A673 (cell line): Measurements from ENCODE around the gene ABCA10. TPM values are rescaled to one million over a fixed set of nuclear protein-coding genes. Genes with fewer than 3 reads are reported as not detected.

Experiments used
- BruUV-seq: library from RNA; stranded (reverse); fragments of 400-500 nt; replicated peaks from 2 replicates; lab custom pipeline; 2021; lab: Mats Ljungman, UMichigan
- CTCF ChIA-PET: fragments of 300-600 bp; sonication (Branson Sonifier 250); formaldehyde crosslinking; loops from one replicate; lab custom pipeline; 2022; ENCODE audit warnings: antibody characterized with exemption; lab: Charles Lee
- POLR2A ChIA-PET: fragments of 300-600 bp; sonication (Branson Sonifier 250); formaldehyde crosslinking; loops from one replicate; lab custom pipeline; 2022; ENCODE audit warnings: antibody characterized with exemption; ENCODE audit not compliant: low non-redundant PET; lab: Charles Lee
- DNase-seq: peaks from one replicate; pipeline ENCODE4 v3.0.0-alpha.2; 2015; ENCODE audit warnings: low spot score
- H3K27ac ChIP-seq: fragments of 200-600 bp; sonication (generic); 2 replicates; pipeline ENCODE4 v1.5.1; 2016; ENCODE audit warnings: mixed run types, low read depth, mild to moderate bottlenecking, mixed read lengths, antibody characterized with exemption, low read length; ENCODE audit not compliant: poor library complexity, severe bottlenecking
- H3K27me3 ChIP-seq: fragments of 200-600 bp; sonication (generic); replicated peaks from 2 replicates; pipeline ENCODE4 v1.6.1; 2017; ENCODE audit warnings: mixed run types, low read depth, mild to moderate bottlenecking, mixed read lengths, antibody characterized with exemption, low read length; ENCODE audit not compliant: insufficient read depth, poor library complexity
- H3K36me3 ChIP-seq: fragments of 200-600 bp; sonication (generic); 2 replicates; pipeline ENCODE4 v1.6.1; 2016; ENCODE audit warnings: mixed run types, mild to moderate bottlenecking, mixed read lengths, antibody characterized with exemption, low read length; ENCODE audit not compliant: insufficient read depth, poor library complexity, severe bottlenecking
- H3K4me1 ChIP-seq: fragments of 200-600 bp; sonication (generic); 2 replicates; pipeline ENCODE4 v1.6.1; 2017; ENCODE audit warnings: mixed run types, mild to moderate bottlenecking, mixed read lengths, antibody characterized with exemption, low read length; ENCODE audit not compliant: insufficient read depth, poor library complexity, severe bottlenecking
- H3K4me3 ChIP-seq: fragments of 200-600 bp; sonication (generic); 2 replicates; pipeline ENCODE4 v1.5.1; 2016; ENCODE audit warnings: low read depth, mixed run types, mild to moderate bottlenecking, mixed read lengths, low read length; ENCODE audit not compliant: poor library complexity, severe bottlenecking
- H3K9me3 ChIP-seq: fragments of 200-600 bp; sonication (generic); 2 replicates; pipeline ENCODE4 v1.6.1; 2016; ENCODE audit warnings: mixed run types, low read depth, mild to moderate bottlenecking, mixed read lengths, antibody characterized with exemption, low read length; ENCODE audit not compliant: poor library complexity, severe bottlenecking
- EZH2 ChIP-seq: fragments of 200-600 bp; sonication (generic); IDR thresholded peaks from 2 replicates; pipeline ENCODE4 v1.6.1; 2017; ENCODE audit warnings: borderline replicate concordance, low read depth, mild to moderate bottlenecking, mixed read lengths, antibody characterized with exemption, low read length; ENCODE audit not compliant: poor library complexity, severe bottlenecking
- intact Hi-C: fragments of 100-400 bp; cut with micrococcal nuclease; formaldehyde crosslinking; loops from one replicate; pipeline ENCODE4 v1.10.0; 2022; ENCODE audit not compliant: unreplicated experiment
- total RNA-seq: library from RNA; stranded (reverse); gene quantifications from 2 replicates; pipeline ENCODE4 v1.2.3, GENCODE V29; 2021
- TF ChIP-seq, protein P1 (sequence below): fragments of 300-800, 200-600 bp; sonication (generic); conservative IDR thresholded peaks from 2 replicates; pipeline ENCODE4 v1.5.1; 2017; ENCODE audit warnings: low read depth, mild to moderate bottlenecking, antibody characterized with exemption, low read length, moderate library complexity, mixed read lengths

Gene ABCA10
- total RNA-seq, 1 experiment from 2014 or later = 0.47 TPM

DNA sequence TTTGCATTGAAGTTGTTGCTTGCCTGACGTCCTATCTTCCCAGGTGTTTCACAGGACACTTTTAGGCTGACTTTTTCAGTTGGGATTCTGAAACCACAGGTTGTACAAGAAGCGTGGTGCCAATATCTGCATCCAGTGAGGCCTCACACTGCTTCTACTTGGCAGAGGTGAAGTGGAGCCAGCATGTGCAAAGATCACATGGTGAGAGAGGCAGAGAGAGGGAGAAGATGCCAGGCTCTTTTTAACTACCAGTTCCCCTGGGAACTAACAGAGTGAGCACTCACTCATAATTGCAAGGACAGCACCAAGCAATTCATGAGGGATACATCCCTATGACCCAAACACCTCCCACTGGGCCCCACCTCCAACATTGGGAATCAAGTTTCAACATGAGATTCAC, 81.2 kb downstream of the ABCA10 start:
- H3K4me3 ChIP-seq = no peak overlapping the region
- H3K27me3 ChIP-seq = no peaks in the 10 kb centered on the region
- ChIA-PET CTCF (no interaction called here), POLR2A (no interaction called here)
- no peaks in the 10 kb centered on the region for H3K9me3 ChIP-seq
- TF ChIP-seq EZH2 = no peak
- TF ChIP-seq, protein P1, sequence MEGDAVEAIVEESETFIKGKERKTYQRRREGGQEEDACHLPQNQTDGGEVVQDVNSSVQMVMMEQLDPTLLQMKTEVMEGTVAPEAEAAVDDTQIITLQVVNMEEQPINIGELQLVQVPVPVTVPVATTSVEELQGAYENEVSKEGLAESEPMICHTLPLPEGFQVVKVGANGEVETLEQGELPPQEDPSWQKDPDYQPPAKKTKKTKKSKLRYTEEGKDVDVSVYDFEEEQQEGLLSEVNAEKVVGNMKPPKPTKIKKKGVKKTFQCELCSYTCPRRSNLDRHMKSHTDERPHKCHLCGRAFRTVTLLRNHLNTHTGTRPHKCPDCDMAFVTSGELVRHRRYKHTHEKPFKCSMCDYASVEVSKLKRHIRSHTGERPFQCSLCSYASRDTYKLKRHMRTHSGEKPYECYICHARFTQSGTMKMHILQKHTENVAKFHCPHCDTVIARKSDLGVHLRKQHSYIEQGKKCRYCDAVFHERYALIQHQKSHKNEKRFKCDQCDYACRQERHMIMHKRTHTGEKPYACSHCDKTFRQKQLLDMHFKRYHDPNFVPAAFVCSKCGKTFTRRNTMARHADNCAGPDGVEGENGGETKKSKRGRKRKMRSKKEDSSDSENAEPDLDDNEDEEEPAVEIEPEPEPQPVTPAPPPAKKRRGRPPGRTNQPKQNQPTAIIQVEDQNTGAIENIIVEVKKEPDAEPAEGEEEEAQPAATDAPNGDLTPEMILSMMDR = no peak
- no peak overlapping the region for H3K27ac ChIP-seq
- BruUV-seq = no TSS peak
- no peak for DNase-seq
- intact Hi-C loops = no loop called here
- H3K4me1 ChIP-seq = peaks cover 7% of the 10 kb centered on the region
- H3K36me3 ChIP-seq = no peaks in the 10 kb centered on the region

DNA sequence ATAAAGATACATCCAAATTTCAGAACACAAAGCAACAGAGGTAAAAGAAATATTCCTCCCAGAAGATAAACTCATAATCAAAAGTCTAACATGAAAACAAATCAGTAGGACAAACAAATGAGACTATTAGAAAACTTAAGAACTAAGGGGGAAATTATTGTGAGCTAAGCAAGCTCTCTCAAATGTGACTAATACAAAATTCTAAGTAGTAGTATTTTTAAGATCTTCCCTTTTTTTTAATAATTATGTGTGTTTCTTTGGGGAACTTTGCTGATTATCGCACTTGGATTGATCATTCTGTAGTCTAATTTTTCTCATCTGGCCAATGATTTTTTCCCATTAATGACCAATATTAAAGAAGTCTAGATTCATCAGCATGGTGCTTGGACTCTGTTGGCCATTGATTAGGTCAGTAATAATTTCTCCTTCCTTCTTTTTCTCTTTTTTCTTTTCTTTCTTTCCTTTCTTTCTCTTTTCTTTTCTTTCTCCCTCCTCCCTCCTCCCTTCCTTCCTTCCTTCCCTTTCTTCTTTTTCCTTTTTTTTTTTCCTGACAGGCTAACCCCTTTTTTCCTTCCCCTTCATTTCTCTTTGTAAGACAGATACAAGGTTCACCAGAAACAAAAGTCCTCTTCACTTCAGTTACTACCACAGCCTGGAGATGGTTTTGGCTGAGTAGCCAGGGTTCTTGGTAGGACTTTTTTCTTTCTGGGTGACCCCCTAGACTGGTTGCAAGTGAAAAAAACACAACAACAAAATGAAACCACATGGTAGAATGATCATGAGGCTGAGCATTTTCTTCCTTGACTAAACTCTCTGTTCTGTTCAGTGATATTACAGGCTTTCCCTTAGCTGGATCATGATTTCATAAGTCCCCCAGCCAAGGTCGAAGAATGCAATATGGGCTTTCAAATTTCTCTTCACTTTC, 84.0 kb downstream of the ABCA10 start:
- ChIA-PET POLR2A (no interaction called here), CTCF (no interaction called here)
- no peaks in the 10 kb centered on the region for H3K9me3 ChIP-seq
- no peak overlapping the region for H3K27ac ChIP-seq
- peaks cover 30% of the 10 kb centered on the region for H3K4me1 ChIP-seq
- no peak for DNase-seq
- intact Hi-C loops = no loop called here
- BruUV-seq = no TSS peak
- H3K36me3 ChIP-seq = no peaks in the 10 kb centered on the region
- TF ChIP-seq, protein P1 = no peak
- no peak for TF ChIP-seq EZH2
- H3K4me3 ChIP-seq = no peak overlapping the region
- H3K27me3 ChIP-seq = no peaks in the 10 kb centered on the region

DNA sequence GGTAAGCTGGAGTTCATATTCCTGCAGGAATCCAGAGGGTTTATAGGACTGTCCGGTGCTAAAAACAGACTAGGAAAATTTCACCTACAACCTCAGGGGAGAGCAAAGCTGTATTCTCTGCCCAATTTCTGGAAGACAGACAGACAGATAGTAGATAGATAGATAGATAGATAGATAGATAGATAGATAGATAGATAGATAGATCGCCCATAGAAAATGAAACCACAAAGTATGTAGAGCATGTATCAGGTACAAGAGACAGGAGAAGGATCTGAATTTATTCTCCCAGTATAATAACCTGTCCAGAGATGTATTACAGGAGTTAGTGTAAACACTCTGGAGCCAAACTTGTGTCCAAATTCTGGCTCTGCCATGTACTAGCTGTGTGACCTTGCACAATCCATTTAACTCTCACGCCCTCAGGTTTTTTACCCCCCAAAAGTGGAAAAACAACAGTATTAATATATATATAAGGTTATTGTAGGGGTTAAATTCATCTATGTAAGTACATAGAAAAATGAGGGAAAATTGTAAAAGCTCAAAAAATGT, 84.9 kb downstream of the ABCA10 start:
- no peak overlapping the region for H3K4me3 ChIP-seq
- no peak for DNase-seq
- intact Hi-C loops = no loop called here
- ChIA-PET CTCF (no interaction called here), POLR2A (no interaction called here)
- peaks cover 30% of the 10 kb centered on the region for H3K4me1 ChIP-seq
- no peaks in the 10 kb centered on the region for H3K9me3 ChIP-seq
- H3K27me3 ChIP-seq = no peaks in the 10 kb centered on the region
- H3K36me3 ChIP-seq = no peaks in the 10 kb centered on the region
- TF ChIP-seq EZH2 = no peak
- TF ChIP-seq, protein P1 = no peak
- no peak overlapping the region for H3K27ac ChIP-seq
- BruUV-seq = no TSS peak
